Measurements from ENCODE around the gene BCAR3.

Gene BCAR3

GRCh38 chr1:93681101-93681988 is at the start of gene BCAR3:
Gene BCAR3 (minus strand): TSS chr1:93681837. CDS start chr1:93674930, 6,907 bp downstream.
- peaks cover 17% of the 10 kb centered on the region for H3K27me3 ChIP-seq (ENCODE audit: control insufficient read depth, insufficient read depth, low read length)
- peak within 1 kb of the TSS; percentile 74 for H3K4me3 ChIP-seq (ENCODE audit: low read depth, low read length)
- no peaks in the 10 kb centered on the region for H3K9me3 ChIP-seq (ENCODE audit: control insufficient read depth, insufficient read depth, low read length)
- H3K9ac ChIP-seq (ENCODE audit: low read depth, low read length), result peak within 1 kb of the TSS; percentile 67
- H3K4me1 ChIP-seq (ENCODE audit: control insufficient read depth, insufficient read depth, low read length), result peaks cover 7% of the 10 kb centered on the region
- no peaks in the 10 kb centered on the region for H3K36me3 ChIP-seq (ENCODE audit: control insufficient read depth, insufficient read depth, low read length)

- Histone ChIP-seq H3K9ac (ENCODE audit: low read depth, low read length) (no peak overlapping the region), H3K36me3 (ENCODE audit: control insufficient read depth, insufficient read depth, low read length) (no peaks in the 10 kb centered on the region), H3K4me3 (ENCODE audit: low read depth, low read length) (no peak overlapping the region), H3K27me3 (ENCODE audit: control insufficient read depth, insufficient read depth, low read length) (no peaks in the 10 kb centered on the region), H3K9me3 (ENCODE audit: control insufficient read depth, insufficient read depth, low read length) (no peaks in the 10 kb centered on the region), H3K4me1 (ENCODE audit: control insufficient read depth, insufficient read depth, low read length) (no peaks in the 10 kb centered on the region)
Observed at GRCh38 chr1:93730621-93731020, 49.0 kb upstream of the BCAR3 start.

GRCh38 chr1:93729906-93730305 is 48.3 kb upstream of the BCAR3 start:
- H3K36me3 ChIP-seq (ENCODE audit: control insufficient read depth, insufficient read depth, low read length), result no peaks in the 10 kb centered on the region
- H3K4me1 ChIP-seq (ENCODE audit: control insufficient read depth, insufficient read depth, low read length), result no peaks in the 10 kb centered on the region
- no peak overlapping the region for H3K9ac ChIP-seq (ENCODE audit: low read depth, low read length)
- H3K27me3 ChIP-seq (ENCODE audit: control insufficient read depth, insufficient read depth, low read length), result no peaks in the 10 kb centered on the region
- H3K4me3 ChIP-seq (ENCODE audit: low read depth, low read length), result no peak overlapping the region
- H3K9me3 ChIP-seq (ENCODE audit: control insufficient read depth, insufficient read depth, low read length), result no peaks in the 10 kb centered on the region

- H3K4me1 ChIP-seq (ENCODE audit: control insufficient read depth, insufficient read depth, low read length), result no peaks in the 10 kb centered on the region
- no peak overlapping the region for H3K9ac ChIP-seq (ENCODE audit: low read depth, low read length)
- no peaks in the 10 kb centered on the region for H3K36me3 ChIP-seq (ENCODE audit: control insufficient read depth, insufficient read depth, low read length)
- H3K9me3 ChIP-seq (ENCODE audit: control insufficient read depth, insufficient read depth, low read length), result no peaks in the 10 kb centered on the region
- H3K27me3 ChIP-seq (ENCODE audit: control insufficient read depth, insufficient read depth, low read length), result no peaks in the 10 kb centered on the region
- no peak overlapping the region for H3K4me3 ChIP-seq (ENCODE audit: low read depth, low read length)
Observed at GRCh38 chr1:93729502-93729901, 47.9 kb upstream of the BCAR3 start.

- H3K27me3 ChIP-seq (ENCODE audit: control insufficient read depth, insufficient read depth, low read length), result no peaks in the 10 kb centered on the region
- no peaks in the 10 kb centered on the region for H3K36me3 ChIP-seq (ENCODE audit: control insufficient read depth, insufficient read depth, low read length)
- no peaks in the 10 kb centered on the region for H3K9me3 ChIP-seq (ENCODE audit: control insufficient read depth, insufficient read depth, low read length)
- H3K4me1 ChIP-seq (ENCODE audit: control insufficient read depth, insufficient read depth, low read length), result no peaks in the 10 kb centered on the region
- H3K4me3 ChIP-seq (ENCODE audit: low read depth, low read length), result no peak overlapping the region
- H3K9ac ChIP-seq (ENCODE audit: low read depth, low read length), result no peak overlapping the region
Observed at GRCh38 chr1:93728480-93729131, 47.0 kb upstream of the BCAR3 start.

- Histone ChIP-seq H3K27me3 (ENCODE audit: control insufficient read depth, insufficient read depth, low read length) (no peaks in the 10 kb centered on the region), H3K36me3 (ENCODE audit: control insufficient read depth, insufficient read depth, low read length) (no peaks in the 10 kb centered on the region), H3K4me3 (ENCODE audit: low read depth, low read length) (no peak overlapping the region), H3K9me3 (ENCODE audit: control insufficient read depth, insufficient read depth, low read length) (no peaks in the 10 kb centered on the region), H3K4me1 (ENCODE audit: control insufficient read depth, insufficient read depth, low read length) (no peaks in the 10 kb centered on the region), H3K9ac (ENCODE audit: low read depth, low read length) (no peak overlapping the region)
Observed at GRCh38 chr1:93723733-93724270, 42.2 kb upstream of the BCAR3 start.

GRCh38 chr1:93723110-93723509 is 41.5 kb upstream of the BCAR3 start:
- H3K27me3 ChIP-seq (ENCODE audit: control insufficient read depth, insufficient read depth, low read length), result no peaks in the 10 kb centered on the region
- no peaks in the 10 kb centered on the region for H3K9me3 ChIP-seq (ENCODE audit: control insufficient read depth, insufficient read depth, low read length)
- no peak overlapping the region for H3K9ac ChIP-seq (ENCODE audit: low read depth, low read length)
- H3K4me3 ChIP-seq (ENCODE audit: low read depth, low read length), result no peak overlapping the region
- no peaks in the 10 kb centered on the region for H3K4me1 ChIP-seq (ENCODE audit: control insufficient read depth, insufficient read depth, low read length)
- H3K36me3 ChIP-seq (ENCODE audit: control insufficient read depth, insufficient read depth, low read length), result no peaks in the 10 kb centered on the region

GRCh38 chr1:93722081-93723031 is 40.7 kb upstream of the BCAR3 start:
- Histone ChIP-seq H3K9ac (ENCODE audit: low read depth, low read length) (no peak overlapping the region), H3K9me3 (ENCODE audit: control insufficient read depth, insufficient read depth, low read length) (no peaks in the 10 kb centered on the region), H3K4me3 (ENCODE audit: low read depth, low read length) (no peak overlapping the region), H3K4me1 (ENCODE audit: control insufficient read depth, insufficient read depth, low read length) (no peaks in the 10 kb centered on the region), H3K27me3 (ENCODE audit: control insufficient read depth, insufficient read depth, low read length) (no peaks in the 10 kb centered on the region), H3K36me3 (ENCODE audit: control insufficient read depth, insufficient read depth, low read length) (no peaks in the 10 kb centered on the region)

GRCh38 chr1:93720956-93721626 is 39.5 kb upstream of the BCAR3 start:
- Histone ChIP-seq H3K36me3 (ENCODE audit: control insufficient read depth, insufficient read depth, low read length) (no peaks in the 10 kb centered on the region), H3K9ac (ENCODE audit: low read depth, low read length) (no peak overlapping the region), H3K27me3 (ENCODE audit: control insufficient read depth, insufficient read depth, low read length) (no peaks in the 10 kb centered on the region), H3K4me3 (ENCODE audit: low read depth, low read length) (no peak overlapping the region), H3K9me3 (ENCODE audit: control insufficient read depth, insufficient read depth, low read length) (no peaks in the 10 kb centered on the region), H3K4me1 (ENCODE audit: control insufficient read depth, insufficient read depth, low read length) (no peaks in the 10 kb centered on the region)

GRCh38 chr1:93717640-93718039 is 36.0 kb upstream of the BCAR3 start:
- Histone ChIP-seq H3K9me3 (ENCODE audit: control insufficient read depth, insufficient read depth, low read length) (no peaks in the 10 kb centered on the region), H3K9ac (ENCODE audit: low read depth, low read length) (no peak overlapping the region), H3K36me3 (ENCODE audit: control insufficient read depth, insufficient read depth, low read length) (no peaks in the 10 kb centered on the region), H3K4me1 (ENCODE audit: control insufficient read depth, insufficient read depth, low read length) (no peaks in the 10 kb centered on the region), H3K27me3 (ENCODE audit: control insufficient read depth, insufficient read depth, low read length) (no peaks in the 10 kb centered on the region), H3K4me3 (ENCODE audit: low read depth, low read length) (no peak overlapping the region)

- Histone ChIP-seq H3K27me3 (ENCODE audit: control insufficient read depth, insufficient read depth, low read length) (no peaks in the 10 kb centered on the region), H3K36me3 (ENCODE audit: control insufficient read depth, insufficient read depth, low read length) (no peaks in the 10 kb centered on the region), H3K4me3 (ENCODE audit: low read depth, low read length) (no peak overlapping the region), H3K9me3 (ENCODE audit: control insufficient read depth, insufficient read depth, low read length) (no peaks in the 10 kb centered on the region), H3K4me1 (ENCODE audit: control insufficient read depth, insufficient read depth, low read length) (no peaks in the 10 kb centered on the region), H3K9ac (ENCODE audit: low read depth, low read length) (no peak overlapping the region)
Observed at GRCh38 chr1:93716941-93717368, 35.3 kb upstream of the BCAR3 start.

Data from iPS-15b (cell line).